Peyer's patch (tissue), 4 donors: ENCODE results near the gene CACNA1I. TPM values are rescaled to one million over a fixed set of nuclear protein-coding genes. Genes with fewer than 3 reads are reported as not detected.

Source experiments
- DNase-seq, 3 donors: peaks; one replicate each; pipeline ENCODE4 v3.0.0-alpha.2; 2017 to 2019
- H3K27ac ChIP-seq, 4 donors: fragments of 200-600 bp; sonication (generic); one replicate each; pipeline ENCODE4 v1.5.1; 2016 to 2019
- H3K27me3 ChIP-seq, 2 donors: fragments of 200-600 bp; sonication (generic); one replicate each; pipeline ENCODE4 v1.5.1; 2019
- H3K36me3 ChIP-seq, 3 donors: fragments of 200-600 bp; sonication (generic); one replicate each; pipeline ENCODE4 v1.5.1; 2016 to 2019
- H3K4me1 ChIP-seq, 4 donors: fragments of 200-600 bp; sonication (generic); one replicate each; pipeline ENCODE4 v1.5.1; 2016 to 2019
- H3K4me3 ChIP-seq, 4 donors: fragments of 200-600 bp; sonication (generic); 1 replicate in 3 of 4; 2 replicates in 1 of 4; pipeline ENCODE4 v1.5.1; 2016 to 2019; ENCODE audit warnings: mild to moderate bottlenecking in 1 of 4
- H3K9me3 ChIP-seq, 4 donors: fragments of 200-600 bp; sonication (generic); one replicate each; pipeline ENCODE4 v1.5.1; 2016 to 2019; ENCODE audit warnings: mild to moderate bottlenecking in 1 of 4
- POLR2A ChIP-seq, 2 donors: fragments of 450-650 bp; IDR thresholded peaks; one replicate each; pipeline ENCODE4 v1.5.1; 2017; ENCODE audit warnings: antibody characterized with exemption in 2 of 2, mild to moderate bottlenecking in 2 of 2, moderate library complexity in 2 of 2
- total RNA-seq, 4 donors: library from RNA; depleted of rRNA; stranded (reverse); fragments of >200 nt; gene quantifications; one replicate each; pipeline ENCODE4 v1.1.0, GENCODE V29; 2016
- TF ChIP-seq, protein P1 (sequence below), 6 experiments: fragments of 450-650 bp in 4 of 6; fragments of 200-600 bp in 2 of 6; sonication (generic) in 1 of 6; IDR thresholded peaks; one replicate each; pipeline ENCODE4 v1.5.1; 2017 to 2019; ENCODE audit warnings: antibody characterized with exemption in 6 of 6, mild to moderate bottlenecking in 3 of 6, moderate library complexity in 1 of 6

Gene CACNA1I
- total RNA-seq, 4 donors from 2014 or later: 0.95 to 6.6 (median 1.6) TPM

DNA sequence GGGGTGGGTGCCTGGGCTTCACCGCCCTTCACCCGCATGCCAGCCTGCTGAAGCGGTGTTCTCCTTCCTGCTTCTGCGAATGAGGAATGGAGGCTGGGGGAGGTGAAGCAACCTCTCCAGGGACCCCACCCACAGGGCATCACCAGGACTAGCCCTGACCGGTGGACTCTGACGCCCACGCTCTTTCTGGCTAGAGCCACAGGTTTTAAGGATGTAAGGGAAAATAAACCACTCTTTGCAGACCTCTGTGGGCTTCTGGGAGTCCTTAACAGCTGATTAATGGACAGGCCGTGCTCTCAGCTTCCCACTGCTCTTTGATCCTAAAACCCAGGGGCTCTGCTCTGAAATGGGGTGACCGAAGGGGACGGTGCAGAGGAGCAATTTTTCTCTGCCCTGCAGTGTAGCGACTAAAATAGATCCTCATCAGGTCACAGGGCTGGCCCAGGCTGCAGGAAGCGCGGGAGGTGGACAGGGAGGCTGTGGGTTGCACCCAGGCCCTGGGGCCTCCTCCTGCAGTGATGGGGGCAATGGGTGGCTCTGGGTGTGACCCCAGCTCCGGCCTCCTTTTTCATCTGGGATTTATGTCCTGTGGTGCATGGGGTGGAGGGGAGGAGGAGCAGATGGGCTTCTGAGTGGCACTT is 127.4 kb downstream of the CACNA1I start:
- no peaks in the 10 kb centered on the region for H3K27me3 ChIP-seq
- TF ChIP-seq, protein P1, sequence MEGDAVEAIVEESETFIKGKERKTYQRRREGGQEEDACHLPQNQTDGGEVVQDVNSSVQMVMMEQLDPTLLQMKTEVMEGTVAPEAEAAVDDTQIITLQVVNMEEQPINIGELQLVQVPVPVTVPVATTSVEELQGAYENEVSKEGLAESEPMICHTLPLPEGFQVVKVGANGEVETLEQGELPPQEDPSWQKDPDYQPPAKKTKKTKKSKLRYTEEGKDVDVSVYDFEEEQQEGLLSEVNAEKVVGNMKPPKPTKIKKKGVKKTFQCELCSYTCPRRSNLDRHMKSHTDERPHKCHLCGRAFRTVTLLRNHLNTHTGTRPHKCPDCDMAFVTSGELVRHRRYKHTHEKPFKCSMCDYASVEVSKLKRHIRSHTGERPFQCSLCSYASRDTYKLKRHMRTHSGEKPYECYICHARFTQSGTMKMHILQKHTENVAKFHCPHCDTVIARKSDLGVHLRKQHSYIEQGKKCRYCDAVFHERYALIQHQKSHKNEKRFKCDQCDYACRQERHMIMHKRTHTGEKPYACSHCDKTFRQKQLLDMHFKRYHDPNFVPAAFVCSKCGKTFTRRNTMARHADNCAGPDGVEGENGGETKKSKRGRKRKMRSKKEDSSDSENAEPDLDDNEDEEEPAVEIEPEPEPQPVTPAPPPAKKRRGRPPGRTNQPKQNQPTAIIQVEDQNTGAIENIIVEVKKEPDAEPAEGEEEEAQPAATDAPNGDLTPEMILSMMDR (IDR thresholded peaks at IDR 0.05): no peak
- no peak for TF ChIP-seq POLR2A (IDR thresholded peaks at IDR 0.05)

DNA sequence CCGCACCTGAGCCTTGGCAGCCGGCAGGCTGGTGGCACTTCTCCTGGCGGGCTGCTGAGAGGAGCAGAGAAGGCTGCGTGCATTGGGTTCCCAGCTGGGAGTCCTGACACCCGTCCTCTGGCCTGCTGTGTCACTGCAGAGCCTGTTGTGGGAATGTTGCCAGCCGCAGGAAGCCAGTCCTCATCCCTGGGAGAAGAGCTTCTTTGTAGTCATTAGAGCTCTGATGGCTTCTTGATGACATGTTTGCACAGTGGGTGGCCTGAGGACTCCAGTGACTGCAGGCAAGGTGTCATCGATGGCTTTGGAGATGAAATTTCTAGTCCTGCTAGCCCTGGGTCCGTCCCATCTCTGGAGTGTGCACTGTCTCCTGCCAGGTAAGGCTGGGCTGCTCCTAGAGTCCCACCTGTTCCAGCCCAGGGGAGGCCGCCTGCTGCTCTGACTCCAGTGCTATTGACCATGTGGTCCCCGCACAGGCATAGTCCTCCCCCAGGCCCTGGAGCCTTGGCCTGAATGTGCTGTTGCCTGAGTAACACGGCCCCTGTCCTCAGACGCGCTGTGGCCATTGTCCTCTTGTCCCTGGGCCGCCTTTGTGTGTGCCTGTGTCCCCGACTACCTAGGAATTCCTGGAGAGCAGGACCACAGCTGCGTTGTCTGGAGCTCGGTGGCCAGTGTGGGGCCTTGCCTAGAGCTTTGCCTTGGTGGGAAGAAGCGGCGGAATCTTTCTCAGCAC is 129.2 kb downstream of the CACNA1I start:
- Histone ChIP-seq H3K27me3 (no peaks in the 10 kb centered on the region), H3K4me1 (no peaks in the 10 kb centered on the region), H3K4me3 (no peak overlapping the region), H3K36me3 (no peaks in the 10 kb centered on the region), H3K9me3 (no peaks in the 10 kb centered on the region), H3K27ac (no peak overlapping the region)
- no peak for DNase-seq
- TF ChIP-seq, protein P1 (IDR thresholded peaks at IDR 0.05): no peak
- no peak for TF ChIP-seq POLR2A (IDR thresholded peaks at IDR 0.05)

More for the DNA sequence above, 127.4 kb downstream of the CACNA1I start:
- Histone ChIP-seq H3K27ac (no peak overlapping the region), H3K9me3 (no peaks in the 10 kb centered on the region), H3K36me3 (no peaks in the 10 kb centered on the region), H3K4me3 (no peak overlapping the region), H3K4me1 (no peaks in the 10 kb centered on the region)
- no peak for DNase-seq

DNA sequence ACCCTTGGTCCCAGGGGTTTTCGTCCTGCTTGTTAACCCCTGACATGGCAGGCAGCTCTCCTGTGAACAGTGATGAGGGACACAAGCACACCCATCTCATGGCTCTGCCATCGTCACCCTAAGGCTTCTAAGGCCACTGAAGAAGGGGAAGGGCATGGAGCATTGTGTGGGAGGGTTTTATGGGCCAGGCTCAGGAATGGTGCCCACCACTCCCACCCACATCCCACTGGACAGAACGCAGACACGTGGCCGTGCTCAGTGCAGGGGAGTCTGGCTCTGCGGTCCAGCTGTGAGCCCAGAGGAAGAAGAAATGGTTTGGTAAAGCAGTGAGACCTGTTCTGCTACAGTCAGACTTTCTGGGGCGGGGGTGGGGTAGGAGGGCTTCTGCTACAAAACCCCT is 130.0 kb downstream of the CACNA1I start:
- no peaks in the 10 kb centered on the region for H3K4me1 ChIP-seq
- no peaks in the 10 kb centered on the region for H3K36me3 ChIP-seq
- no peak for DNase-seq
- H3K4me3 ChIP-seq: no peak overlapping the region
- no peaks in the 10 kb centered on the region for H3K27me3 ChIP-seq
- no peak for TF ChIP-seq POLR2A (IDR thresholded peaks at IDR 0.05)
- TF ChIP-seq, protein P1 (IDR thresholded peaks at IDR 0.05): no peak
- no peaks in the 10 kb centered on the region for H3K9me3 ChIP-seq
- no peak overlapping the region for H3K27ac ChIP-seq

DNA sequence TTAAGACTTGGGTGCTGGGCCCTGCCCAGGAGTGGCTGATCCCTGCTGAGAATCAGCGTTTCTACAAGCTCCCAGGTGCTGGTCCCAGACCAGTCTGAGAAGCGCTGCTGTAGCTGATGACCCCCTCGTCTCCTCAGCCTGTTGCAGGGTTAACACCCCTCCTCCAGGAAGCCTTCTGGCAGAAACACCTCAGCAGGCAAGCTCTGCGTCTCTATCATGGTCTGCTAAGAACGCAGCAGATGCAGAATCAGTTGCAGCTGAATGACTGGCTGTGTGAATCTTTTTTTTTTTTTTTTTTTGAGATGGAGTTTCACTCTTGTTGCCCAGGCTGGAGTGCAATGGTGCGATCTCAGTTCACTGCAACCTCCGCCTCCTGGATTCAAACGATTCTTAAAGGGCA is 132.5 kb downstream of the CACNA1I start:
- no peaks in the 10 kb centered on the region for H3K36me3 ChIP-seq
- no peak overlapping the region for H3K27ac ChIP-seq
- no peak overlapping the region for H3K4me3 ChIP-seq
- no peaks in the 10 kb centered on the region for H3K9me3 ChIP-seq
- TF ChIP-seq, protein P1 (IDR thresholded peaks at IDR 0.05): no peak
- TF ChIP-seq POLR2A (IDR thresholded peaks at IDR 0.05): no peak
- H3K4me1 ChIP-seq: no peaks in the 10 kb centered on the region
- no peak for DNase-seq
- no peaks in the 10 kb centered on the region for H3K27me3 ChIP-seq

DNA sequence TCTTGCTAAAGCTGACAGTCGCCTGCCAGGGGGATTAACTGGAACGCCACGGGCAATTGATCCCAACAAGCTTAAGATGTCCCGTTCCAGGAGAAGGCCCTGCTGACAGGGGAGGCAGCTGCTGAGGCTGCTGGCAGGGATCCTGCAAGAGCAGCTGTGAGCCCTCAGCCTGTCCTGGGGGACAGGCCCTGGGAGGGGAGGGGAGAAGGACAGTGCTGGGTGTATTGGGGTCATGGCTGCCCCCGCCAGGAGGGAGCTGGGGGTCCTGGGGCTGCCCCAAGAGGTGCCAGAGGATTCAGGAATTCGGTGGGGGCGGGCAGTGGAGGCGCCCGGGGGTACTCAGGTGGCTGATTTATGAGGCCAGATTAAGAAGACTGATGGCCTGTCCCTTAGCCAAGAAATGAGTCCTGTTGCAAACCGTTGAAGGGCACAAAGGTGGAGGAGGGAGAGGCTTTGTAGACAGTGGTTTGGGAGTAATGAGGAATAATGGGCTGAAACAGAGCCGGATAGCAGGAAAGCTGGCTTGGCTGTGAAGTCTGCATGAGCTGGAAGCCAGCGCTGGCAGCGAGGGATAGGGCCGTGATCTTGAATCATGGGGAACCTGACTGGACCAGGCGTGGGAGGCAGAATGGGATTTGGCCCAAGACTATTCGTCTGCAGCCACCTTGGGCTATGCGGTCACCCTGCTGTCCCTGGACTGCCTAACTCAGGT is 133.5 kb downstream of the CACNA1I start:
- H3K4me3 ChIP-seq: no peak overlapping the region
- H3K36me3 ChIP-seq: no peaks in the 10 kb centered on the region
- no peak for TF ChIP-seq POLR2A (IDR thresholded peaks at IDR 0.05)
- TF ChIP-seq, protein P1 (IDR thresholded peaks at IDR 0.05): no peak
- H3K27ac ChIP-seq: no peak overlapping the region
- H3K9me3 ChIP-seq: no peaks in the 10 kb centered on the region
- H3K27me3 ChIP-seq: no peaks in the 10 kb centered on the region
- H3K4me1 ChIP-seq: no peaks in the 10 kb centered on the region
- DNase-seq: no peak
